Transverse colon (tissue), 3 donors: ENCODE data around the gene NTNG1.

Source experiments
- EP300 ChIP-seq: sonication (generic); formaldehyde crosslinking; IDR thresholded peaks from one replicate; pipeline ENCODE4 v1.6.1; 2017; ENCODE audit warnings: antibody characterized with exemption, low read depth
- POLR2A ChIP-seq: fragments of 450-650 bp; IDR thresholded peaks from one replicate; pipeline ENCODE4 v1.6.1; 2016; ENCODE audit warnings: antibody characterized with exemption, mild to moderate bottlenecking, moderate library complexity
- TF ChIP-seq, protein P1 (sequence below), 5 experiments: fragments of 200-600 bp in 3 of 5; fragments of 450-650 bp in 2 of 5; sonication (generic) in 3 of 5; IDR thresholded peaks; 1 replicate in 2 of 5; 2 replicates in 3 of 5; pipeline ENCODE4 v1.5.1; 2016 to 2017; ENCODE audit warnings: antibody characterized with exemption in 5 of 5, inconsistent platforms in 3 of 5, mild to moderate bottlenecking in 2 of 5, moderate library complexity in 1 of 5

DNA sequence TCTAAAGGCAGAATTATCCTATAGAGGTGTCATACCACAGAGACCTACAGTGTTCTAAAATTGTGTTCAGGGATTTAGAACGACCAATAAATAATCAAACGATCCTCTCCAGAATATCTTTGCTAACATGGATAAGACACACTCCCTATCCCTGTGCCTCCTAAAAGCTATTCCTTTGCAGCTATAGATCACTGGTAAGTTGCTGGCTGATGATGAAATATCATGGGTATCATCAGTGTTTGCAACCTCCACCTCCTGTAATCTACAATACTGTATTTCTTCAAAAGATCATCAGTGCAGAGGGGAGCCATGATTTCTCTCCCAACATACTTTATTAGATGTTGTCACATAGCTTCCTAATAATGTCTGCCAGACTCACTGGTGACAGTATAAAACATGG, 201.9 kb downstream of the NTNG1 start:
- TF ChIP-seq, protein P1, sequence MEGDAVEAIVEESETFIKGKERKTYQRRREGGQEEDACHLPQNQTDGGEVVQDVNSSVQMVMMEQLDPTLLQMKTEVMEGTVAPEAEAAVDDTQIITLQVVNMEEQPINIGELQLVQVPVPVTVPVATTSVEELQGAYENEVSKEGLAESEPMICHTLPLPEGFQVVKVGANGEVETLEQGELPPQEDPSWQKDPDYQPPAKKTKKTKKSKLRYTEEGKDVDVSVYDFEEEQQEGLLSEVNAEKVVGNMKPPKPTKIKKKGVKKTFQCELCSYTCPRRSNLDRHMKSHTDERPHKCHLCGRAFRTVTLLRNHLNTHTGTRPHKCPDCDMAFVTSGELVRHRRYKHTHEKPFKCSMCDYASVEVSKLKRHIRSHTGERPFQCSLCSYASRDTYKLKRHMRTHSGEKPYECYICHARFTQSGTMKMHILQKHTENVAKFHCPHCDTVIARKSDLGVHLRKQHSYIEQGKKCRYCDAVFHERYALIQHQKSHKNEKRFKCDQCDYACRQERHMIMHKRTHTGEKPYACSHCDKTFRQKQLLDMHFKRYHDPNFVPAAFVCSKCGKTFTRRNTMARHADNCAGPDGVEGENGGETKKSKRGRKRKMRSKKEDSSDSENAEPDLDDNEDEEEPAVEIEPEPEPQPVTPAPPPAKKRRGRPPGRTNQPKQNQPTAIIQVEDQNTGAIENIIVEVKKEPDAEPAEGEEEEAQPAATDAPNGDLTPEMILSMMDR (IDR thresholded peaks at IDR 0.05) = no peak
- TF ChIP-seq POLR2A (no peak), EP300 (no peak)
